ENCODE results near the gene UFD1.

GRCh38 chr22:19526702-19527111 is 47.7 kb upstream of the UFD1 start:
- no peak for TF ChIP-seq CTCF (conservative IDR thresholded peaks at IDR 0.05 in 1 of 2, IDR thresholded peaks at IDR 0.05 in 1 of 2; ENCODE audit: low read depth in 1 of 2, low read length in 2 of 2)
- TF ChIP-seq EZH2 (IDR thresholded peaks at IDR 0.05; ENCODE audit: low read length, missing control alignments), result no peak

Measured in fibroblast of lung (primary cell).